Omental fat pad (tissue), 4 donors: ENCODE measurements around the gene ISY1. TPM values are rescaled to one million over a fixed set of nuclear protein-coding genes. Genes with fewer than 3 reads are reported as not detected.
"Not testable (repeated sequence)": the region's sequence is repeated elsewhere in the genome, so short reads cannot be mapped to it uniquely, and the experiment has no call there.

Source experiments
- ATAC-seq: fragments of 150-250 bp; one replicate; pipeline ENCODE4 v1.9.1; 2016; ENCODE audit warnings: mild to moderate bottlenecking, moderate library complexity; ENCODE audit not compliant: low FRiP score
- DNase-seq: peaks from one replicate; pipeline ENCODE4 v3.0.0-alpha.2; 2019; ENCODE audit warnings: low spot score
- CTCF ChIP-seq, 3 donors: fragments of 450-650 bp; IDR thresholded peaks; one replicate each; pipeline ENCODE4 v1.5.1; 2016 to 2017; ENCODE audit warnings: antibody characterized with exemption in 3 of 3, mild to moderate bottlenecking in 3 of 3, moderate library complexity in 2 of 3
- total RNA-seq, 4 donors: library from RNA; depleted of rRNA; stranded (reverse); fragments of >200 nt; gene quantifications; one replicate each; pipeline ENCODE4 v1.1.0, GENCODE V29; 2016

The ISY1 gene
- total RNA-seq, 4 donors from 2014 or later: 14.4 to 23.2 (median 17.0) TPM

- TF ChIP-seq CTCF (IDR thresholded peaks at IDR 0.05): no peak
- no peak for ATAC-seq
These were observed 65.6 kb downstream of the ISY1 start for GRCh38 chr3:129095285-129095684.

GRCh38 chr3:129088312-129088711 is 72.6 kb downstream of the ISY1 start:
- DNase-seq, ATAC-seq: not testable (repeated sequence)

More at GRCh38 chr3:129095285-129095684, 65.6 kb downstream of the ISY1 start:
- no peak for DNase-seq

- DNase-seq: not testable (repeated sequence)
- peak; percentile 67 for ATAC-seq
These were observed 73.0 kb downstream of the ISY1 start for GRCh38 chr3:129087904-129088303.

GRCh38 chr3:129087138-129087702 is 73.6 kb downstream of the ISY1 start:
- TF ChIP-seq CTCF (IDR thresholded peaks at IDR 0.05): no peak
- ATAC-seq (no peak), DNase-seq (no peak)

GRCh38 chr3:129085818-129086217 is 75.0 kb downstream of the ISY1 start:
- DNase-seq: no peak
- ATAC-seq: no peak
- no peak for TF ChIP-seq CTCF (IDR thresholded peaks at IDR 0.05)

GRCh38 chr3:129085165-129085715 is 75.6 kb downstream of the ISY1 start:
- DNase-seq (no peak), ATAC-seq (no peak)
- TF ChIP-seq CTCF (IDR thresholded peaks at IDR 0.05): no peak

- DNase-seq (no peak), ATAC-seq (no peak)
- no peak for TF ChIP-seq CTCF (IDR thresholded peaks at IDR 0.05)
These were observed 76.4 kb downstream of the ISY1 start for GRCh38 chr3:129084501-129084900.

- no peak for TF ChIP-seq CTCF (IDR thresholded peaks at IDR 0.05)
- DNase-seq: no peak
- no peak for ATAC-seq
These were observed 78.8 kb downstream of the ISY1 start for GRCh38 chr3:129082026-129082425.
